K562 (cell line): Measurements from ENCODE around the gene RAMAC. TPM values are rescaled to one million over a fixed set of nuclear protein-coding genes. Genes with fewer than 3 reads are reported as not detected.

ENCODE experiments used
- ATAC-seq: fragments of 200-7000 bp; cut with Tn5 transposase; 3 replicates; pipeline ENCODE4 v1.9.1; 2020; ENCODE audit warnings: moderate library complexity
- BruUV-seq: library from RNA; stranded (reverse); fragments of 400-500 nt; replicated peaks from 2 replicates; lab custom pipeline; 2021; lab: Mats Ljungman, UMichigan
- CTCF ChIA-PET: fragments of 300-600 bp; formaldehyde crosslinking; extraction: SDS; loops from one replicate; lab custom pipeline; 2021; ENCODE audit warnings: low intra/inter-chr PET ratio; lab: Yijun Ruan, JAX
- POLR2A ChIA-PET: fragments of 300-600, 350-650 bp; sonication (Branson Sonifier 250); formaldehyde crosslinking; extraction: SDS; loops from one replicate; lab custom pipeline; 2021; ENCODE audit warnings: antibody characterized with exemption, inconsistent platforms; lab: Yijun Ruan, JAX
- DNase-seq, 4 experiments: peaks; one replicate each; pipeline versions ENCODE4 v3.0.0 to v3.0.0-alpha.2; 2011 to 2018; ENCODE audit warnings: low spot score in 3 of 4, mixed read lengths in 3 of 4; ENCODE audit errors: extremely low read depth in 1 of 4
- FAIRE-seq: peaks from 2 replicates; lab custom pipeline; 2011; peaks lifted over from hg19 to GRCh38; lab: Jason Lieb, UNC
- H2AFZ ChIP-seq: 2 replicates; pipeline ENCODE4 v1.6.0; 2011; ENCODE audit warnings: low read depth, low read length, control low read depth, inconsistent platforms
- H3K27ac ChIP-seq: fragments of 200-600 bp; 3 replicates; pipeline ENCODE4 v1.8.0; 2011; ENCODE audit warnings: low read depth, mild to moderate bottlenecking, control low read depth, inconsistent platforms, low read length, moderate library complexity, mixed read lengths; ENCODE audit errors: extremely low read depth
- H3K27me3 ChIP-seq, 2 experiments: fragments of 300-600 bp in 1 of 2; 2 replicates in 1 of 2; 3 replicates in 1 of 2; pipeline versions ENCODE4 v1.6.0 to v1.8.0; 2011; ENCODE audit warnings: inconsistent platforms in 2 of 2, low read length in 2 of 2, mild to moderate bottlenecking in 1 of 2, mixed read lengths in 1 of 2, moderate library complexity in 1 of 2; ENCODE audit not compliant: control insufficient read depth in 2 of 2, insufficient read depth in 2 of 2
- H3K36me3 ChIP-seq: fragments of 300-600 bp; 3 replicates; pipeline ENCODE4 v1.8.0; 2011; ENCODE audit warnings: mild to moderate bottlenecking, low read length, inconsistent platforms; ENCODE audit not compliant: control insufficient read depth, insufficient read depth
- H3K4me1 ChIP-seq, 2 experiments: fragments of 200-600 bp in 1 of 2; replicated peaks in 1 of 2; 2 replicates in 1 of 2; 3 replicates in 1 of 2; pipeline versions ENCODE4 v1.5.1 to v1.8.0; 2011; ENCODE audit warnings: inconsistent platforms in 2 of 2, low read length in 2 of 2, mild to moderate bottlenecking in 1 of 2, mixed read lengths in 1 of 2, moderate library complexity in 1 of 2; ENCODE audit not compliant: control insufficient read depth in 2 of 2, insufficient read depth in 2 of 2
- H3K4me2 ChIP-seq: 2 replicates; pipeline ENCODE4 v1.6.1; 2011; ENCODE audit warnings: low read length, control low read depth, inconsistent platforms, mixed read lengths; ENCODE audit not compliant: insufficient read depth
- H3K4me3 ChIP-seq: fragments of 200-600 bp; sonication (generic), shearing (Covaris generic); 2 replicates; pipeline ENCODE4 v1.5.1; 2016; ENCODE audit warnings: control low read depth, inconsistent platforms
- H3K79me2 ChIP-seq: fragments of 200-600 bp; 3 replicates; pipeline ENCODE4 v1.8.0; 2011; ENCODE audit warnings: low read length, inconsistent platforms; ENCODE audit not compliant: control insufficient read depth, insufficient read depth
- H3K9ac ChIP-seq, 2 experiments: 2 replicates each; pipeline versions ENCODE4 v1.6.0 to v1.6.1; 2011; ENCODE audit warnings: low read depth in 2 of 2, low read length in 2 of 2, control low read depth in 1 of 2, inconsistent platforms in 1 of 2, mild to moderate bottlenecking in 1 of 2, mixed read lengths in 1 of 2; ENCODE audit not compliant: insufficient read depth in 1 of 2
- H3K9me1 ChIP-seq: one replicate; pipeline ENCODE4 v1.6.0; 2011; ENCODE audit warnings: inconsistent platforms, mild to moderate bottlenecking, low read length, moderate library complexity; ENCODE audit not compliant: control insufficient read depth, insufficient read depth
- H3K9me3 ChIP-seq: replicated peaks from 2 replicates; pipeline ENCODE4 v1.5.1; 2011; ENCODE audit warnings: low read depth, low read length, inconsistent platforms; ENCODE audit not compliant: control insufficient read depth, insufficient read depth
- H4K20me1 ChIP-seq: replicated peaks from 2 replicates; pipeline ENCODE4 v1.6.1; 2011; ENCODE audit warnings: low read length, inconsistent platforms, mixed read lengths; ENCODE audit not compliant: control insufficient read depth, insufficient read depth
- BDP1 ChIP-seq: IDR thresholded peaks from 3 replicates; pipeline ENCODE4 v1.6.1; 2011; ENCODE audit not compliant: insufficient read length, insufficient read depth
- BHLHE40 ChIP-seq: IDR thresholded peaks from 2 replicates; pipeline ENCODE4 v1.6.1; 2011; ENCODE audit warnings: low read length, improper control_type of control experiment
- CBX3 ChIP-seq, 2 experiments: IDR thresholded peaks; 1 replicate in 1 of 2; 2 replicates in 1 of 2; pipeline ENCODE4 v1.6.1; 2012; ENCODE audit warnings: inconsistent platforms in 2 of 2, low read length in 2 of 2, borderline replicate concordance in 1 of 2, control low read depth in 1 of 2
- CHD1 ChIP-seq: fragments of 200-600 bp; sonication (generic); IDR thresholded peaks from one replicate; pipeline ENCODE4 v1.6.1; 2012; ENCODE audit warnings: mild to moderate bottlenecking, moderate library complexity, low read length, inconsistent platforms
- CXXC5 ChIP-seq: fragments of 250-450 bp; sonication (Bioruptor Pico); IDR thresholded peaks from 2 replicates; pipeline ENCODE4 v1.8.0; 2022; ENCODE audit warnings: inconsistent platforms, mild to moderate bottlenecking, moderate library complexity
- DPF2 ChIP-seq: fragments of 450-650 bp; IDR thresholded peaks from 2 replicates; pipeline ENCODE4 v1.6.1; 2016
- HEY1 ChIP-seq: fragments of 250-450 bp; sonication (Bioruptor Pico); IDR thresholded peaks from 2 replicates; pipeline ENCODE4 v1.5.0; 2020; ENCODE audit warnings: mild to moderate bottlenecking, moderate library complexity, borderline replicate concordance
- POLR2A ChIP-seq: fragments of 450-650 bp; conservative IDR thresholded peaks from 2 replicates; pipeline ENCODE4 v1.6.1; 2016
- RUNX1 ChIP-seq: sonication (generic); IDR thresholded peaks from 2 replicates; pipeline ENCODE4 v1.6.1; 2016; ENCODE audit warnings: antibody characterized with exemption, low read depth
- SAP30 ChIP-seq: fragments of 200-600 bp; sonication (generic); IDR thresholded peaks from 2 replicates; pipeline ENCODE4 v1.6.1; 2012; ENCODE audit warnings: borderline replicate concordance, low read depth, mild to moderate bottlenecking, moderate library complexity, low read length, control low read depth, inconsistent platforms; ENCODE audit not compliant: insufficient read depth, poor library complexity, severe bottlenecking
- SLC30A9 ChIP-seq: fragments of 250-450 bp; sonication (Bioruptor Pico); IDR thresholded peaks from 2 replicates; pipeline ENCODE4 v1.8.0; 2022; ENCODE audit warnings: mild to moderate bottlenecking, moderate library complexity
- SRSF1 ChIP-seq: fragments of 200-400 bp; formaldehyde crosslinking; IDR thresholded peaks from 2 replicates; pipeline ENCODE4 v1.6.1; 2017; ENCODE audit warnings: mild to moderate bottlenecking, low read depth, low read length, moderate library complexity
- STAG1 ChIP-seq: sonication (generic); formaldehyde crosslinking; IDR thresholded peaks from 2 replicates; pipeline ENCODE4 v1.5.0; 2020; ENCODE audit warnings: missing genetic modification reagents, borderline replicate concordance
- ZBTB7A ChIP-seq: IDR thresholded peaks from 2 replicates; pipeline ENCODE4 v1.6.1; 2011; ENCODE audit warnings: low read depth, mild to moderate bottlenecking, low read length, moderate library complexity, borderline replicate concordance; ENCODE audit not compliant: control insufficient read depth
- ZKSCAN1 ChIP-seq: fragments of 150-350 bp; IDR thresholded peaks from 2 replicates; pipeline ENCODE4 v1.6.1; 2016; ENCODE audit warnings: low read depth, low read length
- ZNF197 ChIP-seq: fragments of 200-800 bp; sonication (Bioruptor generic); IDR thresholded peaks from 2 replicates; pipeline ENCODE4 v1.6.1; 2016; ENCODE audit warnings: low read depth, missing genetic modification characterization, missing compliant biosample characterization
- WGBS: fragments of 100-300 bp; shearing (Covaris generic); methylation state at CpG from one replicate; pipeline ENCODE4 v1.1.6; 2016; ENCODE audit warnings: low coverage, mixed read lengths; ENCODE audit not compliant: insufficient coverage; ENCODE audit errors: missing lambda C conversion rate; 5-methylcytosine and 5-hydroxymethylcytosine counted together
- in situ Hi-C: fragments of 300-500 bp; cut with MboI; formaldehyde crosslinking; loops from 4 replicates; pipeline ENCODE4 v1.15.0; 2018; ENCODE audit warnings: inconsistent platforms, mixed read lengths
- intact Hi-C: fragments of 100-400 bp; cut with micrococcal nuclease; formaldehyde crosslinking; loops from 2 replicates; pipeline ENCODE4 v1.14.2; 2022
- polyA plus RNA-seq, 8 experiments: library from polyadenylated mRNA; depleted of rRNA in 4 of 8; stranded (reverse) in 5 of 8; unstranded in 3 of 8; fragments of >200 nt; fragmentation: Nextera tagmentation in 2 of 8; fragmentation: Illumina TruSeq in 1 of 8; extraction: Ambion mirVana in 2 of 8; extraction: Trizol in 1 of 8; gene quantifications; 2 replicates each; pipeline versions ENCODE4 v1.2.1 to v1.2.3, GENCODE V29; 2011 to 2014; ENCODE audit warnings: inconsistent platforms in 1 of 8, missing spikeins in 1 of 8
- total RNA-seq, 7 experiments: library from RNA; depleted of rRNA in 6 of 7; stranded (reverse); fragments of >200 nt in 6 of 7; fragmentation: Illumina TruSeq in 2 of 7; extraction: Trizol in 2 of 7; gene quantifications; 2 replicates each; pipeline versions ENCODE4 v1.2.1 to v1.2.3, GENCODE V29; 2011 to 2021; ENCODE audit warnings: low replicate concordance in 1 of 7
- TF ChIP-seq, protein P1 (sequence below): fragments of 450-650 bp; conservative IDR thresholded peaks from 2 replicates; pipeline ENCODE4 v1.6.1; 2016; ENCODE audit warnings: missing genetic modification characterization, low read depth, mild to moderate bottlenecking, missing compliant biosample characterization, moderate library complexity
- TF ChIP-seq, protein P2 (sequence below): sonication (generic); formaldehyde crosslinking; IDR thresholded peaks from 2 replicates; pipeline ENCODE4 v1.8.0; 2022; ENCODE audit warnings: mild to moderate bottlenecking, missing genetic modification reagents

The RAMAC gene
- total and polyA plus RNA-seq, 9 of the 15 experiments (the other 6 are each of a cell fraction or from before 2014, with no cell fraction given), result 26.9 to 108 (median 38.4) TPM

DNA sequence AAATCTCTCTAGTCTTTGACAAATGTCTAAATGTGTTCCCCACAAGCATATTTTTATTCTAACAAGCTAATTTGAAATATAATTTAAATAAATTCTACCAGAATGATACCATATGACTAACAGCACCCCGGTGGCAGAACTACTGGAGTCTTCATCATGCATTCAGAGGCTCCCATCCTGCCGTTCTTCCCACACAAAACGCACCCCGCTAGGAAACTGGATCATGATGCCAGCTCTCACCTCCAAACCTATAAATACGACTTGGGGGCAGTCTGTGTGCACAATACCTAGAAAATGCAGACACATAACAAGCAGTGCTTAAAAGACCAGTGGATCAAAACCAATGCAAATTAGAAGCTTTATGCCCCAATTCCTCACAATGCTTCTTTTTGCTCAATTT is 42.0 kb upstream of the RAMAC start:
- no peak for FAIRE-seq
- in situ Hi-C loops, result no loop called here
- Histone ChIP-seq H3K4me3 (no peak overlapping the region), H4K20me1 (no peaks in the 10 kb centered on the region), H3K79me2 (no peaks in the 10 kb centered on the region), H3K9me3 (no peaks in the 10 kb centered on the region), H3K27me3 (peaks cover 54 to 59% of the 10 kb centered on the region in 2 experiments), H3K27ac (no peak overlapping the region), H3K4me1 (no peaks in the 10 kb centered on the region), H3K9me1 (no peaks in the 10 kb centered on the region), H3K36me3 (no peaks in the 10 kb centered on the region), H3K4me2 (no peak overlapping the region), H3K9ac (no peak overlapping the region), H2AFZ (no peak overlapping the region)
- ATAC-seq, result no peak
- intact Hi-C loops, result no loop called here
- POLR2A ChIA-PET, result interaction anchor here (0.7 kb wide), 1 partner anchor 402 kb away, joined by 3 read pairs; no protein-coding TSS in a partner anchor
- CTCF ChIA-PET, result no interaction called here
- BruUV-seq, result no TSS peak
- 0% methylated on average over 5 of the region's 5 CpGs for WGBS
- DNase-seq, result no peak
- TF ChIP-seq HEY1 (CRISPR knock-in tag) (no peak), ZKSCAN1 (no peak), CBX3 (IDR thresholded peaks at IDR 0.05; ENCODE audit: borderline replicate concordance in 1 of 2, low read length in 2 of 2) (no peak), DPF2 (no peak), BDP1 (no peak), ZNF197 (CRISPR knock-in tag) (no peak), BHLHE40 (no peak), ZBTB7A (no peak), SRSF1 (no peak), SLC30A9 (CRISPR knock-in tag) (no peak), CHD1 (no peak), RUNX1 (no peak), CXXC5 (no peak), SAP30 (no peak), STAG1 (CRISPR knock-in tag) (no peak), POLR2A (no peak)
- TF ChIP-seq, protein P1, sequence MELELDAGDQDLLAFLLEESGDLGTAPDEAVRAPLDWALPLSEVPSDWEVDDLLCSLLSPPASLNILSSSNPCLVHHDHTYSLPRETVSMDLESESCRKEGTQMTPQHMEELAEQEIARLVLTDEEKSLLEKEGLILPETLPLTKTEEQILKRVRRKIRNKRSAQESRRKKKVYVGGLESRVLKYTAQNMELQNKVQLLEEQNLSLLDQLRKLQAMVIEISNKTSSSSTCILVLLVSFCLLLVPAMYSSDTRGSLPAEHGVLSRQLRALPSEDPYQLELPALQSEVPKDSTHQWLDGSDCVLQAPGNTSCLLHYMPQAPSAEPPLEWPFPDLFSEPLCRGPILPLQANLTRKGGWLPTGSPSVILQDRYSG (tag), result no peak
- TF ChIP-seq, protein P2, sequence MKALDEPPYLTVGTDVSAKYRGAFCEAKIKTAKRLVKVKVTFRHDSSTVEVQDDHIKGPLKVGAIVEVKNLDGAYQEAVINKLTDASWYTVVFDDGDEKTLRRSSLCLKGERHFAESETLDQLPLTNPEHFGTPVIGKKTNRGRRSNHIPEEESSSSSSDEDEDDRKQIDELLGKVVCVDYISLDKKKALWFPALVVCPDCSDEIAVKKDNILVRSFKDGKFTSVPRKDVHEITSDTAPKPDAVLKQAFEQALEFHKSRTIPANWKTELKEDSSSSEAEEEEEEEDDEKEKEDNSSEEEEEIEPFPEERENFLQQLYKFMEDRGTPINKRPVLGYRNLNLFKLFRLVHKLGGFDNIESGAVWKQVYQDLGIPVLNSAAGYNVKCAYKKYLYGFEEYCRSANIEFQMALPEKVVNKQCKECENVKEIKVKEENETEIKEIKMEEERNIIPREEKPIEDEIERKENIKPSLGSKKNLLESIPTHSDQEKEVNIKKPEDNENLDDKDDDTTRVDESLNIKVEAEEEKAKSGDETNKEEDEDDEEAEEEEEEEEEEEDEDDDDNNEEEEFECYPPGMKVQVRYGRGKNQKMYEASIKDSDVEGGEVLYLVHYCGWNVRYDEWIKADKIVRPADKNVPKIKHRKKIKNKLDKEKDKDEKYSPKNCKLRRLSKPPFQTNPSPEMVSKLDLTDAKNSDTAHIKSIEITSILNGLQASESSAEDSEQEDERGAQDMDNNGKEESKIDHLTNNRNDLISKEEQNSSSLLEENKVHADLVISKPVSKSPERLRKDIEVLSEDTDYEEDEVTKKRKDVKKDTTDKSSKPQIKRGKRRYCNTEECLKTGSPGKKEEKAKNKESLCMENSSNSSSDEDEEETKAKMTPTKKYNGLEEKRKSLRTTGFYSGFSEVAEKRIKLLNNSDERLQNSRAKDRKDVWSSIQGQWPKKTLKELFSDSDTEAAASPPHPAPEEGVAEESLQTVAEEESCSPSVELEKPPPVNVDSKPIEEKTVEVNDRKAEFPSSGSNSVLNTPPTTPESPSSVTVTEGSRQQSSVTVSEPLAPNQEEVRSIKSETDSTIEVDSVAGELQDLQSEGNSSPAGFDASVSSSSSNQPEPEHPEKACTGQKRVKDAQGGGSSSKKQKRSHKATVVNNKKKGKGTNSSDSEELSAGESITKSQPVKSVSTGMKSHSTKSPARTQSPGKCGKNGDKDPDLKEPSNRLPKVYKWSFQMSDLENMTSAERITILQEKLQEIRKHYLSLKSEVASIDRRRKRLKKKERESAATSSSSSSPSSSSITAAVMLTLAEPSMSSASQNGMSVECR (CRISPR knock-in tag), result no peak
